Measurements from ENCODE around the gene C12orf43. TPM values are rescaled to one million over a fixed set of nuclear protein-coding genes. Genes with fewer than 3 reads are reported as not detected.

C12orf43 gene
- total RNA-seq, 1 donor from 2014 or later, result 12.8 TPM

DNA sequence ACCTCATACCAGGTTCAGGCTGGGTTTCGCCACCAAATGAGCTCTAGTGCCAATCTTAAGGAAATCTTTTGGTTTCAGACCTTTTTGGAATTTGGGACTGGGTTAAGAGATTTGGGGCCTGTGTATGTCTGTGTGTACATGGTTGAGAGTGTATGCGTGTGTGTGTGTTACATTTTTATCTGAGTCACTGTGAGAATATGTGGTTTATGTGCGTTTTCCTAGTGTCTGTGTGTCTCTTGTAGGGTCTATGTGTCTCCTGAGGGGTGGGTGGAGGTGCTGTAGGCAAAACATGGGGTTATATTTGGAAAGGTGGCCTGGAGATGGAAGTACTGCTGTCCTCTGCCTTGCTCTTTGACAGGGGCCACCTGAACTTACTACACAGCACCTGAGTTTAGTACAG is 17.9 kb downstream of the C12orf43 start:
- no peak overlapping the region for H2AFZ ChIP-seq (replicated peaks)
- no peaks in the 10 kb centered on the region for H3K4me1 ChIP-seq
- H3K27ac ChIP-seq, result no peak overlapping the region
- Mint-ChIP-seq H3K9me3 (no peaks in the 10 kb centered on the region), H3K27me3 (ENCODE audit: insufficient read depth, low read depth) (peaks cover 12% of the 10 kb centered on the region), H3K36me3 (peaks cover 3% of the 10 kb centered on the region), H3K4me1 (peaks cover 9% of the 10 kb centered on the region), H3K4me3 (no peak overlapping the region), H3K27ac (no peak overlapping the region)
- no peaks in the 10 kb centered on the region for H3K36me3 ChIP-seq
- H3K4me2 ChIP-seq, result no peak overlapping the region
- no peaks in the 10 kb centered on the region for H3K79me2 ChIP-seq (ENCODE audit: low read depth)
- no peak for TF ChIP-seq EZH2phosphoT487 (IDR thresholded peaks at IDR 0.05)
- TF ChIP-seq EZH2 (IDR thresholded peaks at IDR 0.05), result no peak
- no peak overlapping the region for H3K9ac ChIP-seq
- no peaks in the 10 kb centered on the region for H4K20me1 ChIP-seq (ENCODE audit: low read depth)
- no peaks in the 10 kb centered on the region for H3K27me3 ChIP-seq
- no peak for DNase-seq (ENCODE audit: low spot score)
- no peaks in the 10 kb centered on the region for H3K9me3 ChIP-seq (ENCODE audit: low read depth)
- H3K4me3 ChIP-seq, result no peak overlapping the region
- H3F3A ChIP-seq (ENCODE audit: low read depth), result no peaks in the 10 kb centered on the region

DNA sequence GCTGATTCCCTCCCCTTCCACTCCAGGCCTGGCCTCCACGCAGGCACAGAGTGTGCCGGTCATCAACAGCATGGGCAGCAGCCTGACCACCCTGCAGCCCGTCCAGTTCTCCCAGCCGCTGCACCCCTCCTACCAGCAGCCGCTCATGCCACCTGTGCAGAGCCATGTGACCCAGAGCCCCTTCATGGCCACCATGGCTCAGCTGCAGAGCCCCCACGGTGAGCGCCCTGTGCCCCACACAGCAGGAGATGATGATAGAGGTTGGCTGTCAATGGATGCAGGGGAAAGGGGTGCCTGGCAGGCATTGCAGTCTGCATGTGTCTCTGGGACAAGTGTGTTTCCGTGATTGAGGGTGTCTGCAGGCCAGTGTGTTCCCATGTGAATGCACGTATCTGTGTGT is 18.8 kb downstream of the C12orf43 start:
- Histone ChIP-seq H2AFZ (replicated peaks) (no peak overlapping the region), H3F3A (ENCODE audit: low read depth) (no peaks in the 10 kb centered on the region), H3K9me3 (ENCODE audit: low read depth) (no peaks in the 10 kb centered on the region), H3K9ac (no peak overlapping the region), H3K79me2 (ENCODE audit: low read depth) (no peaks in the 10 kb centered on the region), H4K20me1 (ENCODE audit: low read depth) (no peaks in the 10 kb centered on the region), H3K4me3 (no peak overlapping the region), H3K36me3 (no peaks in the 10 kb centered on the region), H3K4me2 (no peak overlapping the region), H3K27ac (no peak overlapping the region), H3K27me3 (no peaks in the 10 kb centered on the region), H3K4me1 (no peaks in the 10 kb centered on the region)
- H3K27me3 Mint-ChIP-seq (ENCODE audit: insufficient read depth, low read depth), result peaks cover 12% of the 10 kb centered on the region
- H3K9me3 Mint-ChIP-seq, result no peaks in the 10 kb centered on the region
- H3K27ac Mint-ChIP-seq, result no peak overlapping the region
- peak overlapping the region; percentile 55 for H3K4me3 Mint-ChIP-seq
- DNase-seq (ENCODE audit: low spot score), result no peak
- no peak for TF ChIP-seq EZH2 (IDR thresholded peaks at IDR 0.05)
- no peak for TF ChIP-seq EZH2phosphoT487 (IDR thresholded peaks at IDR 0.05)
- TF ChIP-seq, protein P1, sequence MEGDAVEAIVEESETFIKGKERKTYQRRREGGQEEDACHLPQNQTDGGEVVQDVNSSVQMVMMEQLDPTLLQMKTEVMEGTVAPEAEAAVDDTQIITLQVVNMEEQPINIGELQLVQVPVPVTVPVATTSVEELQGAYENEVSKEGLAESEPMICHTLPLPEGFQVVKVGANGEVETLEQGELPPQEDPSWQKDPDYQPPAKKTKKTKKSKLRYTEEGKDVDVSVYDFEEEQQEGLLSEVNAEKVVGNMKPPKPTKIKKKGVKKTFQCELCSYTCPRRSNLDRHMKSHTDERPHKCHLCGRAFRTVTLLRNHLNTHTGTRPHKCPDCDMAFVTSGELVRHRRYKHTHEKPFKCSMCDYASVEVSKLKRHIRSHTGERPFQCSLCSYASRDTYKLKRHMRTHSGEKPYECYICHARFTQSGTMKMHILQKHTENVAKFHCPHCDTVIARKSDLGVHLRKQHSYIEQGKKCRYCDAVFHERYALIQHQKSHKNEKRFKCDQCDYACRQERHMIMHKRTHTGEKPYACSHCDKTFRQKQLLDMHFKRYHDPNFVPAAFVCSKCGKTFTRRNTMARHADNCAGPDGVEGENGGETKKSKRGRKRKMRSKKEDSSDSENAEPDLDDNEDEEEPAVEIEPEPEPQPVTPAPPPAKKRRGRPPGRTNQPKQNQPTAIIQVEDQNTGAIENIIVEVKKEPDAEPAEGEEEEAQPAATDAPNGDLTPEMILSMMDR (IDR thresholded peaks at IDR 0.05), result no peak
- peaks cover 9% of the 10 kb centered on the region for H3K4me1 Mint-ChIP-seq
- H3K36me3 Mint-ChIP-seq, result no peaks in the 10 kb centered on the region

DNA sequence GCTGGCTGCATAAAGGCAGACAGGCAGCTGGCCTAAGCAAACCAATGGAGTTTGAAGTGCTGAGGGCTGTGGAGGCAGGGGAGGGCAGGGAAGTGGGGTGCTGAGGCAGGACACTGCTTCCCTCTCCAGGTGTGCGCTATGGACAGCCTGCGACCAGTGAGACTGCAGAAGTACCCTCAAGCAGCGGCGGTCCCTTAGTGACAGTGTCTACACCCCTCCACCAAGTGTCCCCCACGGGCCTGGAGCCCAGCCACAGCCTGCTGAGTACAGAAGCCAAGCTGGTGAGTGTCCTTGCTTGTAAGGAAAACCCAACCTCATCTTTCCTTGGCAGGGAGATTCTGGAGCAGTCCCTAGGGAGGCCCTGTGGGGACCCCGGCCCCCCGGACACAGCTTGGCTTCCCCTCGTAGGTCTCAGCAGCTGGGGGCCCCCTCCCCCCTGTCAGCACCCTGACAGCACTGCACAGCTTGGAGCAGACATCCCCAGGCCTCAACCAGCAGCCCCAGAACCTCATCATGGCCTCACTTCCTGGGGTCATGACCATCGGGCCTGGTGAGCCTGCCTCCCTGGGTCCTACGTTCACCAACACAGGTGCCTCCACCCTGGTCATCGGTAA is 20.0 kb downstream of the C12orf43 start:
- no peaks in the 10 kb centered on the region for H3K27me3 ChIP-seq
- no peaks in the 10 kb centered on the region for H3K9me3 ChIP-seq (ENCODE audit: low read depth)
- no peak overlapping the region for H2AFZ ChIP-seq (replicated peaks)
- no peak overlapping the region for H3K9ac ChIP-seq
- H3F3A ChIP-seq (ENCODE audit: low read depth), result no peaks in the 10 kb centered on the region
- DNase-seq (ENCODE audit: low spot score), result no peak
- Mint-ChIP-seq H3K9me3 (no peaks in the 10 kb centered on the region), H3K36me3 (no peaks in the 10 kb centered on the region), H3K27me3 (ENCODE audit: insufficient read depth, low read depth) (peaks cover 12% of the 10 kb centered on the region), H3K4me3 (no peak overlapping the region), H3K4me1 (peaks cover 9% of the 10 kb centered on the region), H3K27ac (no peak overlapping the region)
- no peak overlapping the region for H3K27ac ChIP-seq
- H3K36me3 ChIP-seq, result no peaks in the 10 kb centered on the region
- H3K4me3 ChIP-seq, result no peak overlapping the region
- H4K20me1 ChIP-seq (ENCODE audit: low read depth), result no peaks in the 10 kb centered on the region
- no peaks in the 10 kb centered on the region for H3K79me2 ChIP-seq (ENCODE audit: low read depth)
- no peaks in the 10 kb centered on the region for H3K4me1 ChIP-seq
- TF ChIP-seq EZH2 (IDR thresholded peaks at IDR 0.05) (no peak), EZH2phosphoT487 (IDR thresholded peaks at IDR 0.05) (no peak)
- TF ChIP-seq, protein P1 (IDR thresholded peaks at IDR 0.05), result no peak
- no peak overlapping the region for H3K4me2 ChIP-seq

DNA sequence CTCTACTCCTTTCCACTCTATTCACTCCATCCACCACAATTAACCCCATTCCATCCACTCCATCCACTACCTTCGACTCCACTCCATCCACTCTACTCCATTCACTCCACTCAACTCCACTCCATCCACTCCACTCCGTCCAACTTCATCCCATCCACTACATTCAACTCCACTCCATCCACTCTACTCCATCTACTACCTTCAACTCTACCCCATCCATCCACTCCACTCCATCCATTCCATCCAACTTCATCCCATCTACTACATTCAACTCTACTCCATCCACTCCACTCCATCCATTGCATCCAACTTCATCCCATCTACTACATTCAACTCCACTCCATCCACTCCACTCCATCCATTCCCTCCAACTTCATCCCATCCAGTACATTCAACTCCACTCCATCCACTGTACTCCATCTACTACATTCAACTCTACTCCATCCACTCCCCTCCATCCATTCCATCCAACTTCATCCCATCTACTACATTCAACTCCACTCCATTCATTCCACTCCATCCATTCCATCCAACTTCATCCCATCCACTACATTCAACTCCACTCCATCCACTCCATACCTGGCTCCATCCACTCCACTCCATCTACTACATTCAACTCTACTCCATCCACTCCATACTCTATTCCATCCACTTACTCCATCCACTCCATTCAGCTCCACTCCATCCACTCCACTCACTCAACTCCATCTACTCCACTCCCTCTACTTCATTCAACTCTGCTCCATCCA is 21.5 kb downstream of the C12orf43 start:
- Mint-ChIP-seq H3K36me3 (no peaks in the 10 kb centered on the region), H3K27me3 (ENCODE audit: insufficient read depth, low read depth) (peaks cover 14% of the 10 kb centered on the region), H3K27ac (no peak overlapping the region), H3K9me3 (no peaks in the 10 kb centered on the region), H3K4me3 (peak overlapping the region; percentile 1), H3K4me1 (peaks cover 9% of the 10 kb centered on the region)
- Histone ChIP-seq H3F3A (ENCODE audit: low read depth) (no peaks in the 10 kb centered on the region), H3K79me2 (ENCODE audit: low read depth) (no peaks in the 10 kb centered on the region), H3K9ac (no peak overlapping the region), H3K4me3 (no peak overlapping the region), H2AFZ (replicated peaks) (no peak overlapping the region), H3K27me3 (no peaks in the 10 kb centered on the region), H3K27ac (no peak overlapping the region), H4K20me1 (ENCODE audit: low read depth) (no peaks in the 10 kb centered on the region), H3K9me3 (ENCODE audit: low read depth) (no peaks in the 10 kb centered on the region), H3K36me3 (no peaks in the 10 kb centered on the region), H3K4me2 (no peak overlapping the region), H3K4me1 (no peaks in the 10 kb centered on the region)
- TF ChIP-seq, protein P1 (IDR thresholded peaks at IDR 0.05), result no peak
- TF ChIP-seq EZH2phosphoT487 (IDR thresholded peaks at IDR 0.05), result no peak
- TF ChIP-seq EZH2 (IDR thresholded peaks at IDR 0.05), result no peak
- DNase-seq (ENCODE audit: low spot score), result no peak
